Neuron (in vitro differentiated cells): ENCODE measurements around the gene LRRC43.

Source experiments
- H2AFZ ChIP-seq: one replicate; pipeline ENCODE4 v1.6.1; 2013; ENCODE audit warnings: low read depth, mild to moderate bottlenecking, inconsistent platforms, low read length, moderate library complexity
- H3K27me3 ChIP-seq: one replicate; pipeline ENCODE4 v1.6.1; 2013; ENCODE audit warnings: low read length; ENCODE audit not compliant: insufficient read depth
- H3K36me3 ChIP-seq: one replicate; pipeline ENCODE4 v1.6.1; 2013; ENCODE audit warnings: low read length; ENCODE audit not compliant: insufficient read depth
- H3K4me1 ChIP-seq: one replicate; pipeline ENCODE4 v1.6.1; 2013; ENCODE audit warnings: low read length; ENCODE audit not compliant: insufficient read depth
- H3K4me3 ChIP-seq: 2 replicates; pipeline ENCODE4 v1.5.1; 2013; ENCODE audit warnings: mild to moderate bottlenecking, low read length, moderate library complexity
- H3K9me3 ChIP-seq: one replicate; pipeline ENCODE4 v1.6.1; 2013; ENCODE audit warnings: low read length

LRRC43 gene

DNA sequence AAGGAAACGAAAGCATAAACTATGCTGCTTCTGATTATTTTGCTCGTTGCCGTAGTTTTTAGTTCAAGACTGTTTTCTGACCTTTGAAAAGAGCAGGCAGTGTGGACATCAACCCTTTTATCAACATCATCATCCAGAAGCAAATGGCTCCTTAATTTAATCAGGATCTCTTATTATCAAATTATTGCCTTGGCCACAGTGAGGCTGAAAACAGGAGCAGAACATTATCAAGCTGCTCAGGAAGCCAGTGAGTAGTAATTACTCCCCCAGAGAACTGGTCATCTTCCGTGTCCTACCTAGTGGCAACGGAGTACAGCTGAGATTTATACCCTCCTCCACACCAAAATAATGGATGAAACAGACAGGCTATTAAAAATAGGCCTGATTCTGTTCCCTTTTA is 45.2 kb downstream of the LRRC43 start:
- peaks cover 30% of the 10 kb centered on the region for H3K4me1 ChIP-seq
- peaks cover 41% of the 10 kb centered on the region for H3K36me3 ChIP-seq
- H2AFZ ChIP-seq, result no peak overlapping the region
- H3K9me3 ChIP-seq, result no peaks in the 10 kb centered on the region
- no peaks in the 10 kb centered on the region for H3K27me3 ChIP-seq
- no peak overlapping the region for H3K4me3 ChIP-seq

DNA sequence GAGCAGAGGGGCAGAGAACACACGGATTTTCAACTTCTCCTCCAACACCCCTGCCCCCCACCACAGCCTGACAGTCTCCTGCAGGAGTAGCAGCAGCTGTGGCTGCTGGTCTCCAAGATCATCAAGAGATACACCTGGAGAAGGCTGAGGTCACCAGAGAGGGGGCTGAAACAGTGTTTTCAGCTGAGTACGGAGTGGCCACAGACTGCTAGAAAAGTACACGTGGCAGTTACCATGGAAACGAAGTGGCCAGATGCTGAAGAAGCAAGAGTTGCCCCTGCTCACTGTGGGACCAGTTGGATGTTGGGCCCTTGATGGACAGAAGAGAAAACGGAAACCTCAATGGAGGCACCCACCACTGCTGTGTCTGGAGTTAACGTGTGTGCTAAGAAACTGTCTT is 47.9 kb downstream of the LRRC43 start:
- peaks cover 57% of the 10 kb centered on the region for H3K36me3 ChIP-seq
- no peak overlapping the region for H2AFZ ChIP-seq
- no peak overlapping the region for H3K4me3 ChIP-seq
- H3K4me1 ChIP-seq, result peaks cover 10% of the 10 kb centered on the region
- H3K9me3 ChIP-seq, result no peaks in the 10 kb centered on the region
- no peaks in the 10 kb centered on the region for H3K27me3 ChIP-seq

DNA sequence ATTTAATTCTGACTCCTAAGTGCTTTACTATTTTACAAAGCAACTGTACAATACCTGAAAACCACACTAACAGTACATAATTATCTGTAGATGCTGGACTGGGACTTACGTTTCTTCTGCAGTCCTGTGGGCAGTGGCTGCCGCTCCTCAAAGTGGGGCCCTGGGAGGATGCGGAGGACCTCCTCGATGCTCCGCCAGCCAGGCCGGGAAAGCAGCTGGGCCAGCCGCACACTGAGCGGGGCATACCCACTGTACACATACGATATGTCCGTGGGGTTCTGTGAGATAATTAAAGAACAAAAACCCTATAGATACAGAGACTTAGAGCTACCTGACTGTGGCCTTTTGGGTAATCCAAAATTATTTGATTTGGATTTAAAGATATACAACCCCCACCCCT is 49.8 kb downstream of the LRRC43 start:
- Histone ChIP-seq H3K4me1 (no peaks in the 10 kb centered on the region), H3K36me3 (peaks cover 59% of the 10 kb centered on the region), H3K4me3 (no peak overlapping the region), H3K9me3 (no peaks in the 10 kb centered on the region), H3K27me3 (no peaks in the 10 kb centered on the region), H2AFZ (no peak overlapping the region)

DNA sequence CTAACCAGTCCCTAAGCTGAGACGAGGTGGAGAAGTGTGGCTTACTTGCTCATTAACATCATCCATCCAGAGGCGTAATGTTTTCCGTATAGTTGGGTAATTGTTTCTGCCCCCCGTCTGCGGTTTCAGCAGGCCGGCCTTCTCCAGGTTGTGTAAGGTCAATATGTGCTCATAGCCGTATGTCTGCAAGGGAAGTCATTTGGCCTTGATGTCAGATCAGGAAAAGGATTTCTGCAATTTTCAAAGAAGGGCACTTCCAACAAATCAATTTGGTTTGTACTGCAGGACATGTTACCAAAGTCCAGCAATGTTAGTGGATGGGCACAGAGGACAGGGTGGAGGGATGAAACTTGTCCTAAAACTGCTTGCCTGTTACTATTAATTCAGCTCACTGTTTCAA is 52.8 kb downstream of the LRRC43 start:
- Histone ChIP-seq H2AFZ (no peak overlapping the region), H3K9me3 (no peaks in the 10 kb centered on the region), H3K4me3 (no peak overlapping the region), H3K4me1 (no peaks in the 10 kb centered on the region), H3K36me3 (peaks cover 51% of the 10 kb centered on the region), H3K27me3 (no peaks in the 10 kb centered on the region)

DNA sequence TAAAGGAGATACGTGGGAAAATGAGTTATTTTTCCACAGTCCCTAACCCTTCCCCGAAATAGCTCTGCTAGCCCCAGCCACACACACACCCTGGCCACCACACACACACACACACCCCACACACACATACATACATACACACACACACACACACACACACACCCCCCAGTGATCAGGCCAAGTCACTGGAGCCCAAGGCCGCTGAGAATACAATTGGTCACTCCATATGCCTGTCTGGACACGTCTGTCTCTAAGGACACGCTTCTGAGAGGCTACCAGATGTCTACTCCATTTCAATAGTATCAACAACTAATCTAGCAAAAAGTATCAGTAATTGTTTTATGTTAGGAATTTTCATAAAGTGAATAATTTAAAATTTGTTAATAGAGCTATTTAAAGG is 55.9 kb downstream of the LRRC43 start:
- H3K4me1 ChIP-seq, result no peaks in the 10 kb centered on the region
- no peaks in the 10 kb centered on the region for H3K27me3 ChIP-seq
- H3K9me3 ChIP-seq, result no peaks in the 10 kb centered on the region
- H2AFZ ChIP-seq, result no peak overlapping the region
- H3K4me3 ChIP-seq, result no peak overlapping the region
- H3K36me3 ChIP-seq, result peaks cover 40% of the 10 kb centered on the region

DNA sequence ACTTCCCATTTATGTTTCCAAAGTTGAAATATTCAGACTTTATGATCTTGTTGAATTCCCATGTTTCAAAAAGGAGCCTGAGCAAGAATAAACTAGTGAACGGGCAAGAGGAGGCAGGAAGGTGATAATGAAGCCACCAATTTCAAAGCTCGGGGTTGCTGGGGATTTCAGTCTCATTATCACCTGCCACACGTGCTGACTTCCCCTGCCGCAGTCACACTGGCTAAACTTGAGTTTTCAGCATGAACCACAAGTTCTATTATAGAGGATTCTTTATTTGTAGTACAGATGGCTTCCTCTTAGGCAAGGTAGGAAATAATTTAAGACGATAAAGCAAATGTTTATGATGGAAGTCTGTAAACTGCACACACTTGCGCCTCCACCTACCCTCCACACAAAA is 61.0 kb downstream of the LRRC43 start:
- peaks cover 32% of the 10 kb centered on the region for H3K36me3 ChIP-seq
- H3K9me3 ChIP-seq, result no peaks in the 10 kb centered on the region
- H3K4me3 ChIP-seq, result no peak overlapping the region
- no peaks in the 10 kb centered on the region for H3K27me3 ChIP-seq
- no peak overlapping the region for H2AFZ ChIP-seq
- H3K4me1 ChIP-seq, result no peaks in the 10 kb centered on the region

DNA sequence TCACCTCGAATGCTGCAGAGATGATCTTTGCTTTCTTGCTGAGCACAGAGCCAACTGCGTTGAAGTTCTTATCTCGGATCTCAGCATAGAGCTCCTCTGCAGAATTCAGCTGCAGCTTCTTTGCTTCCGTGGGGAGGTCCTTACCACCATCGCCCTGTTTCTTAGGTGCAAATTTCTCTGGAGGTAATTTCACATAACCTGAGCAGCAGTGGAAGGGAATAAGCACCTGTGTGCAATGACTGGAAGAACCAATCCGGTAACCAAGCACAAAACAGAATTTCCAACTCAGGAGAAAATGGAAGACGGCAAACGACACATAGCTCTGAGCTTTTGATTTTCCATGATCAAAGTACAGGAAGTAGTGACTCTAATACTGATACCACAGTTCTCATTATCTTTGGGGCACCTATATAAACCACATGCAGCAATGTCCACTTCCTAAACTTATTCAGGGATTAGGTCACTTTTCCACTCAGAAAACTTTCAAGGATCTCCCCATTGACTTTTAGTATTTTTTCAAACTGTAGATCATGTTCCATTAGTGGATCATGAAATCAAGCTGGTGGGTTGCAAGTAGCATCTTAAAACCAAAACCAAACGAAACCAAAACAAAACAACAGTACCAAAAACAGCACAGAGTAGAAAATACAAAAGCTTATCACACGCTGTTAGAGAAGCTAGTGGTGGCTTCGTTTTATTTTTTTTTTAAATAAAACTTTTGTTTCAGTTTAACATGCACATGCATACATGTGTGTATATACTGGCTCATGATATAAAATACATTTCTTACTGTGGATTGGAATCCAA is 61.8 kb downstream of the LRRC43 start:
- H3K36me3 ChIP-seq, result peaks cover 39% of the 10 kb centered on the region
- H3K4me1 ChIP-seq, result no peaks in the 10 kb centered on the region
- H2AFZ ChIP-seq, result no peak overlapping the region
- H3K9me3 ChIP-seq, result no peaks in the 10 kb centered on the region
- H3K4me3 ChIP-seq, result no peak overlapping the region
- no peaks in the 10 kb centered on the region for H3K27me3 ChIP-seq

DNA sequence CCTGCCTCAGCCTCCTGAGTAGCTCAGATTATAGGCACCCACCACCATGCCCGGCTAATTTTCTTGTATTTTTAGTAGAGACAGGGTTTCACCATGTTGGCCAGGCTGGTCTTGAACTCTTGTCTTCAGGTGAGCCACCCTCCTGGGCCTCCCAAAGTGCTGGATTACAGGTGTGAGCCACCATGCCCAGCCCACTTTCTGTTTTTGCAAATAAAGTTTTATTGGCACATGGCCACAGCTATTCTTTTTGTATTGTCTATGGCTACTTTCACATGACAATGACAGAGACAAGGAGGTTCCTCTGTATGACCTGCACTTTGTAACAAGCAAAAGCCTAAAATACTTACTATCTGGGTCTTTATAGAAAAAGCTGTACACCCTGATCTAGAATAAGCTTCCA is 62.6 kb downstream of the LRRC43 start:
- no peaks in the 10 kb centered on the region for H3K9me3 ChIP-seq
- no peak overlapping the region for H2AFZ ChIP-seq
- H3K4me3 ChIP-seq, result no peak overlapping the region
- no peaks in the 10 kb centered on the region for H3K27me3 ChIP-seq
- H3K36me3 ChIP-seq, result peaks cover 47% of the 10 kb centered on the region
- no peaks in the 10 kb centered on the region for H3K4me1 ChIP-seq

DNA sequence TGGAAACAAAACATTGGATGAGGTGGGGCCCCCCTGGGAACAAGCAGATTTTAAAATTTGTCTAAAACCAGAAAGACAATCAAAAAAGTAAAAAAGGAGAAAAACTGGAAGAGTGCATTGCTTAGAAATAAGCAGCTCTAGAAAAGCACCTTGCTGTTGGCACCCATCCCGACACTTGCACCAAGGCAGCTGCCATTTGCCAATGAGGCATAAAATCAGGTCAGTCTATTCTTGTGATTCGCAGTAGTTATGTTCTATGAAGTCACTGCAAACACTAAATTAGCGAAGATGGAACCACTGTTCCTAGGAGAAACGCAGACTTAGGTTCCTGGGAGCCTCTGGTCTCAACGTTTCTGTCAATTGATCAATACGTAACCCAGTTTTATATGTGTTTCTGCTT is 67.1 kb downstream of the LRRC43 start:
- Histone ChIP-seq H3K27me3 (no peaks in the 10 kb centered on the region), H2AFZ (no peak overlapping the region), H3K4me3 (no peak overlapping the region), H3K36me3 (peaks cover 26% of the 10 kb centered on the region), H3K4me1 (no peaks in the 10 kb centered on the region), H3K9me3 (no peaks in the 10 kb centered on the region)

DNA sequence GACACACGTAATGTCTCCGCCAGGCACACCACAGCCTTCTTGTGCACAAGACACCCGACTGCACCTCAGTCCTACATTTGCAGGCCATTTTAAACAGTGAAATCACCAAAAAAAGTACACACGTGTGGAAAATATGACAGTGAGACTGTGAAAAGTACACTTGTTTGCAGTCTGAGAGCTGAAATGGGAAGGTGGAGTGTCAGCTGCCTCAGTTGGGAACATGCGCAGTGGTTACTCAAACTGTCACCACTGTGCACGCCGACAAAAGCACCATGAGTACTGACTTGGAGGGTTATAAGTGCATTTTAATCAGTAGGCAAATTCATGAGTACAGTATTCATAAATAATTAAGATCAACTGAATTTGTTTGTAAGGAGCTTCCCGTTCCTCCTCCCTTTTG is 67.6 kb downstream of the LRRC43 start:
- Histone ChIP-seq H3K9me3 (no peaks in the 10 kb centered on the region), H3K4me3 (no peak overlapping the region), H2AFZ (no peak overlapping the region), H3K4me1 (no peaks in the 10 kb centered on the region), H3K36me3 (peaks cover 26% of the 10 kb centered on the region), H3K27me3 (no peaks in the 10 kb centered on the region)
